Eye (tissue), 1 donor: Measurements from ENCODE around the gene TRIM47.
A peak's percentile ranks its signal among the peaks of the same experiment; 100 is the strongest.

Experiments used
- DNase-seq: peaks from one replicate; pipeline ENCODE4 v3.0.0-alpha.2; 2015

Gene TRIM47

GRCh38 chr17:75828076-75828400 lies 50.3 kb downstream of the TRIM47 start:
- no peak for DNase-seq

GRCh38 chr17:75827308-75828075 lies 50.9 kb downstream of the TRIM47 start:
- DNase-seq, result peak; percentile 94

- DNase-seq, result no peak
These were observed 51.6 kb downstream of the TRIM47 start for GRCh38 chr17:75826561-75827307.

GRCh38 chr17:75825748-75826370 lies 52.5 kb downstream of the TRIM47 start:
- no peak for DNase-seq

- no peak for DNase-seq
These were observed 53.2 kb downstream of the TRIM47 start for GRCh38 chr17:75825149-75825552.

GRCh38 chr17:75824666-75825065 lies 53.7 kb downstream of the TRIM47 start:
- DNase-seq, result no peak
